ENCODE results near the gene SLC25A13. TPM values are rescaled to one million over a fixed set of nuclear protein-coding genes. Genes with fewer than 3 reads are reported as not detected.
"Not testable (repeated sequence)": the region's sequence is repeated elsewhere in the genome, so short reads cannot be mapped to it uniquely, and the experiment has no call there.

Gene SLC25A13
- total RNA-seq, 1 experiment from 2014 or later: 71.7 TPM

DNA sequence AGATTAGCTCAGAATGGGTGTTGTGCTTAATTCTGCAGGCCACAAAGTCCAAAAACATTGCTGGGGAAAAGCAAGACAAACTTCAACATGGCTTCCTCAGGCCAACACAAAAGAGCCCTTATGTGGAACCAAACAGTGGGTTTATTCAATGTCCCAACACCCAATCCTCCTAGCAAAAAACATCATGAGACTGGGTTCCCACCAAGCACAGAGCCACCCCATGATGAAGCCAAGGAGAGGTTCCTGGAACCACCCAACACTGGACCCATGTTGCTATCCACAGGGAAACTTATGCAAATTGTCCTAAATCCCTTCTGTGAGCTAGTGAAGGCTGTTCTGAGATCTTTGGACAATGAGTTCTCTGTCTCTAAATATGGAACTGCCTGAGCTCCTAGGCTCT, 24.0 kb downstream of the SLC25A13 start:
- DNase-seq: no peak
- Histone ChIP-seq H2BK15ac (ENCODE audit: low read depth, low read length) (no peak overlapping the region), H3K4ac (ENCODE audit: low read depth, low read length) (no peak overlapping the region), H3T11ph (ENCODE audit: low read length) (no peak overlapping the region), H3K79me1 (ENCODE audit: insufficient read depth, low read depth, low read length, poor library complexity, severe bottlenecking) (peaks cover 3% of the 10 kb centered on the region), H3K79me2 (ENCODE audit: insufficient read depth, low read length) (no peaks in the 10 kb centered on the region; the same call in 1 of the 2 replicates), H4K91ac (ENCODE audit: insufficient read length, low read depth, low read length) (no peak overlapping the region), H3K4me2 (ENCODE audit: insufficient read depth, insufficient read length, low read length) (no peak overlapping the region), H3K56ac (ENCODE audit: insufficient read length, low read depth, low read length) (no peak overlapping the region), H3K23me2 (ENCODE audit: insufficient read length, low read depth, low read length, poor library complexity, severe bottlenecking) (no peaks in the 10 kb centered on the region), H2BK12ac (ENCODE audit: insufficient read length, low read depth, low read length) (no peak overlapping the region), H2BK20ac (ENCODE audit: low read depth, low read length, poor library complexity, severe bottlenecking) (no peak overlapping the region), H3K4me1 (ENCODE audit: insufficient read depth, low read length) (no peaks in the 10 kb centered on the region), H4K8ac (replicated peaks; ENCODE audit: insufficient read length, low read depth, low read length) (no peak overlapping the region), H4K20me1 (ENCODE audit: control insufficient read depth, insufficient read depth, insufficient read length) (no peaks in the 10 kb centered on the region), H4K5ac (ENCODE audit: insufficient read length, low read depth, low read length) (no peak overlapping the region), H3K18ac (ENCODE audit: insufficient read length, low read depth, low read length) (no peak overlapping the region), H3K23ac (ENCODE audit: insufficient read length, low read depth, low read length) (no peak overlapping the region), H2AK5ac (ENCODE audit: insufficient read length, low read length) (no peak overlapping the region), H2AFZ (ENCODE audit: low read length) (no peak overlapping the region), H3K27ac (ENCODE audit: insufficient read length, low read depth, low read length) (no peak overlapping the region), H2BK5ac (ENCODE audit: insufficient read length, low read length) (no peak overlapping the region), H3K9ac (ENCODE audit: extremely low read depth, insufficient read length, low read length) (no peak overlapping the region), H3K27me3 (ENCODE audit: insufficient read depth, low read length) (no peaks in the 10 kb centered on the region), H3K9me3 (ENCODE audit: control insufficient read depth, low read depth, low read length) (no peaks in the 10 kb centered on the region), H3K14ac (ENCODE audit: insufficient read depth, low read length) (no peak overlapping the region), H2BK120ac (ENCODE audit: low read depth, low read length, poor library complexity, severe bottlenecking) (no peak overlapping the region)
- TF ChIP-seq, protein P1, sequence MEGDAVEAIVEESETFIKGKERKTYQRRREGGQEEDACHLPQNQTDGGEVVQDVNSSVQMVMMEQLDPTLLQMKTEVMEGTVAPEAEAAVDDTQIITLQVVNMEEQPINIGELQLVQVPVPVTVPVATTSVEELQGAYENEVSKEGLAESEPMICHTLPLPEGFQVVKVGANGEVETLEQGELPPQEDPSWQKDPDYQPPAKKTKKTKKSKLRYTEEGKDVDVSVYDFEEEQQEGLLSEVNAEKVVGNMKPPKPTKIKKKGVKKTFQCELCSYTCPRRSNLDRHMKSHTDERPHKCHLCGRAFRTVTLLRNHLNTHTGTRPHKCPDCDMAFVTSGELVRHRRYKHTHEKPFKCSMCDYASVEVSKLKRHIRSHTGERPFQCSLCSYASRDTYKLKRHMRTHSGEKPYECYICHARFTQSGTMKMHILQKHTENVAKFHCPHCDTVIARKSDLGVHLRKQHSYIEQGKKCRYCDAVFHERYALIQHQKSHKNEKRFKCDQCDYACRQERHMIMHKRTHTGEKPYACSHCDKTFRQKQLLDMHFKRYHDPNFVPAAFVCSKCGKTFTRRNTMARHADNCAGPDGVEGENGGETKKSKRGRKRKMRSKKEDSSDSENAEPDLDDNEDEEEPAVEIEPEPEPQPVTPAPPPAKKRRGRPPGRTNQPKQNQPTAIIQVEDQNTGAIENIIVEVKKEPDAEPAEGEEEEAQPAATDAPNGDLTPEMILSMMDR (conservative IDR thresholded peaks at IDR 0.05): no peak
- no peaks in the 10 kb centered on the region for H3K27me3 Mint-ChIP-seq (ENCODE audit: low read depth)
- no peaks in the 10 kb centered on the region for H3K4me1 Mint-ChIP-seq
- no peak overlapping the region for H3K4me3 Mint-ChIP-seq
- peaks cover 18 to 25% (median 19%) of the 10 kb centered on the region in 3 experiments for H3K36me3 Mint-ChIP-seq (ENCODE audit: insufficient read depth in 1 of 3, low read depth in 3 of 3)
- H3K27ac Mint-ChIP-seq: peak overlapping the region in 1 of 3 experiments; percentile 27; a peak in 1 of 7 replicates
- H3K9me3 Mint-ChIP-seq: peaks cover 6 to 9% of the 10 kb centered on the region in 2 experiments; a peak in 4 of 5 replicates

DNA sequence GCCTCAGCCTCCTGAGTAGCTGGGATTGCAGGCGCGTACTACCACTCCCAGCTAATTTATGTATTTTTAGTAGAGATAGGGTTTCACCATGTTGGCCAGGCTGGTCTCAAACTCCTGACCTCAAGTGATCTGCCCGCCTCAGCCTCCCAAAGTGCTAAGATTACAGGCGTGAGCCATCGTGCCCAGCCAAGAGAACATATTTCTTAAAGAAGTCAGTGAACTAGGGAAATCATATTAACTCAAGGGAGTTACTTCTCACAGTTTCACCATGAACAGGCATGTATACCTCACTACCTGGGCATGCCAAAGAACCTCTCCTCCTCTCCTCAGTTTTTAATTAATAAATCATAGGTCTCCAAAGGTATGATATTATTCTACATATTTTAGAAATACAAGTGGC, 24.5 kb downstream of the SLC25A13 start:
- H3K4me2 ChIP-seq (ENCODE audit: insufficient read depth, insufficient read length, low read length); H3K79me1 ChIP-seq (ENCODE audit: insufficient read depth, low read depth, low read length, poor library complexity, severe bottlenecking); H4K20me1 ChIP-seq (ENCODE audit: control insufficient read depth, insufficient read depth, insufficient read length); H3K79me2 ChIP-seq (ENCODE audit: insufficient read depth, low read length); H3K9ac ChIP-seq (ENCODE audit: extremely low read depth, insufficient read length, low read length); H3K27me3 ChIP-seq (ENCODE audit: insufficient read depth, low read length); H4K91ac ChIP-seq (ENCODE audit: insufficient read length, low read depth, low read length); H3K27me3 Mint-ChIP-seq (ENCODE audit: low read depth); H3K56ac ChIP-seq (ENCODE audit: insufficient read length, low read depth, low read length); H3K4ac ChIP-seq (ENCODE audit: low read depth, low read length); H2AFZ ChIP-seq (ENCODE audit: low read length); H2BK120ac ChIP-seq (ENCODE audit: low read depth, low read length, poor library complexity, severe bottlenecking); H3K9me3 ChIP-seq (ENCODE audit: control insufficient read depth, low read depth, low read length); H4K8ac ChIP-seq (replicated peaks; ENCODE audit: insufficient read length, low read depth, low read length); H2BK12ac ChIP-seq (ENCODE audit: insufficient read length, low read depth, low read length); DNase-seq; H3K14ac ChIP-seq (ENCODE audit: insufficient read depth, low read length); H3K4me1 Mint-ChIP-seq; H3K4me3 Mint-ChIP-seq; H3K23ac ChIP-seq (ENCODE audit: insufficient read length, low read depth, low read length); H3K18ac ChIP-seq (ENCODE audit: insufficient read length, low read depth, low read length); H2BK20ac ChIP-seq (ENCODE audit: low read depth, low read length, poor library complexity, severe bottlenecking); H3K27ac ChIP-seq (ENCODE audit: insufficient read length, low read depth, low read length); H3K4me1 ChIP-seq (ENCODE audit: insufficient read depth, low read length); H2AK5ac ChIP-seq (ENCODE audit: insufficient read length, low read length); H3T11ph ChIP-seq (ENCODE audit: low read length); H3K23me2 ChIP-seq (ENCODE audit: insufficient read length, low read depth, low read length, poor library complexity, severe bottlenecking); H2BK5ac ChIP-seq (ENCODE audit: insufficient read length, low read length); H4K5ac ChIP-seq (ENCODE audit: insufficient read length, low read depth, low read length); H2BK15ac ChIP-seq (ENCODE audit: low read depth, low read length): not testable (repeated sequence)
- Mint-ChIP-seq H3K36me3 (ENCODE audit: insufficient read depth in 1 of 3, low read depth in 3 of 3) (peaks cover 22 to 28% (median 23%) of the 10 kb centered on the region in 3 experiments), H3K27ac (peak overlapping the region in 1 of 3 experiments; percentile 27; a peak in 2 of 7 replicates), H3K9me3 (peaks cover 8 to 11% of the 10 kb centered on the region in 2 experiments; a peak in 4 of 5 replicates)
- no CpG with 5 or more reads among the region's 5 CpGs for WGBS (ENCODE audit: extremely low coverage, insufficient read length, low lambda C conversion rate)

Data from H9 (cell line).